ENCODE measurements around the gene FGFBP2.

- no peak for TF ChIP-seq CTCF (IDR thresholded peaks at IDR 0.05)
- TF ChIP-seq POLR2A (IDR thresholded peaks at IDR 0.05) = no peak
These were observed 37.1 kb downstream of the FGFBP2 start for GRCh38 chr4:15925830-15926229.
